GM19397 (cell line): Measurements from ENCODE around the gene DIAPH1.
A peak's percentile ranks its signal among the peaks of the same experiment; 100 is the strongest.
"Not testable (repeated sequence)": the region's sequence is repeated elsewhere in the genome, so short reads cannot be mapped to it uniquely, and the experiment has no call there.

Source experiments
- ATAC-seq: cut with Tn5 transposase; IDR thresholded peaks from one replicate; pipeline ENCODE4 v1.9.1; 2021; ENCODE audit warnings: mild to moderate bottlenecking, moderate library complexity; ENCODE audit not compliant: unreplicated experiment

DIAPH1 gene

DNA sequence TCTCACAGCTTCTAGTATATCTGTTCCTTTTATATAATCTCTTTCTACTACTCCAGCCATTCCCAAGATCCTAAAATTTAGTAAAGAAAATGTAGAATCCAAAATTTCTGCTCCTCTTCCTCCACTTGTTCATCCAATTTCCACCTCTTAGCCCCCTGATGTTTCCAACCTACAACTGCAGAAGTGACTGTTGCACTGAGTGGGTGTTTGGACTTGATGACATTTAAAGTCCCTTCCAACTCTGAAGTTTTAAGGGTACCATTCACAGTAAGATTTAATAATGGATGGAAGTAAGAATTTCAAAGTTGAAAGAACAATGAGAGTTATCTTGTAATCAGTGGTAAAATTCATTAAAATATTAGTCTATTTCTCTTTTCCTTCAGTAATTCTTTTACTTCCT, 5.5 kb downstream of the DIAPH1 start:
- no peak for ATAC-seq

DNA sequence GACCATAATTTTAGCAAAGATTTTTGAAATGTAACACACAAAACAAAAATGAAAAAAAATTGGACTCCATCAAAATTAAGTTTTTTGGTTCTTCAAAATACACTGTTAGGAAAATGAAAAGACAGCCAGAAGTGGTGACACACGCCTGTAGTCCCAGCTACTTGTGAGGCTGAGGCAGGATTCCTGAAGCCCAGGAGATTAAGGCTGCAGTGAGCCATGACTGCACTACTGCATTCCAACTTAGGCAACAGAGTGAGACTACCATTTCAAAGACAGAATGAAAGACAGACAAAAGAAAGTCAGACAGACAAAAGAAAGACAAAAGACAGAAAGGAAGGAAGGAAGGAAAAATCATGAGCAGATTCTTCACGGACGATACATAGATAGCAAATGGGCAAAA, 7.5 kb downstream of the DIAPH1 start:
- no peak for ATAC-seq

DNA sequence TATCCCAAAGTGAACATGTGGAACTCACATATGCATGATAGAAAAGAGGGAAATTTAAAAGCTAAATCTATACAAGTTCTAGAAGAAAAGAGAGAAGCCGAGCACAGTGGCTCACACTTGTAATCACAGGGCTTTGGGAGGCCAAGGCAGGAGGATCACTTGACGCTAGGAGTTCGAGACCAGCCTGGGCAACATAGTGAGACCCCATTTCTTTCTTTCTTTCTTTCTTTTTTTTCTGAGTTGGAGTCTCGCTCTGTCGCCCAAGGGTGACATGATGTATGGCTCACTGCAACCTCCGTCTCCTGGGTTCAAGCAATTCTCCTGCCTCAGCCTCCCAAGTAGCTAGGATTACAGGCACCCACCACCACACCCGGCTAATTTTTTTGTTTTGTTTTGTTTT, 8.9 kb downstream of the DIAPH1 start:
- ATAC-seq: not testable (repeated sequence)

DNA sequence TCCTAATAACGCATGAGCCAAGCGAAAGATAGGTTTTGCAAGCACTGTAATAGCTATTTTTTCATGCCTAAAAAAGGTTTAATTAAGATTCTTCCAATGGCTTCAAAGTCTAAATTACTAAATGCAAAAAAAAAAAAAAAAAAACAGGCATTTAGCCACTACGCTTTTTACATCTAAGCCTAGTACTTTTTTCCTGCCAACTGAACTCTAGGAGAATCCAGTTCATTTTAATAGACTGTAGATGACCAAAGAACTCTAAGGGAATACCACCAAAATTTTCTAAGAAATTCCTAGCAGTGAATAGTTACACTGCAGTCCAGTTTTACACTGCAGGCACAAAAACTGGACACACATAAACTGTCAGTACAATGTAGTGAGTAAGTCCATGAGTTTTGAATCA, 9.8 kb downstream of the DIAPH1 start:
- ATAC-seq: no peak

DNA sequence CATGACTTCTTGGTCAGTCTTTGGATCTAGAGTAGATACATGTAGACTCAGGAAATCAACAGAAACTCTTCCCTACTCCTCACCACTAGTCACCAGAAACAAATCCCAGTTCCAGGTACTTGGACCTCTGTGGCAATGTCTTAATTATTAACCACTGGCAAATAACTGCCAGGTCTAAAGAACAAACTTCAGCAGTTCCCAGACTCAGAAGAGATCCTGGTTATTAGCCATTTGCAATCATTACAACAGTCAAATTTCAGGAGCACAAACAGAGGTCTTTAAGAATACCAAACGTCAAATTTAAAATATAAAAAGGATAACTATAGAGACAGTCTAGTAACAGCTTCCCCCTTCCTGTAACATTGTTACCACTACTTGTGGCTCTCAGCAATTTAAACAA, 10.2 kb downstream of the DIAPH1 start:
- no peak for ATAC-seq

DNA sequence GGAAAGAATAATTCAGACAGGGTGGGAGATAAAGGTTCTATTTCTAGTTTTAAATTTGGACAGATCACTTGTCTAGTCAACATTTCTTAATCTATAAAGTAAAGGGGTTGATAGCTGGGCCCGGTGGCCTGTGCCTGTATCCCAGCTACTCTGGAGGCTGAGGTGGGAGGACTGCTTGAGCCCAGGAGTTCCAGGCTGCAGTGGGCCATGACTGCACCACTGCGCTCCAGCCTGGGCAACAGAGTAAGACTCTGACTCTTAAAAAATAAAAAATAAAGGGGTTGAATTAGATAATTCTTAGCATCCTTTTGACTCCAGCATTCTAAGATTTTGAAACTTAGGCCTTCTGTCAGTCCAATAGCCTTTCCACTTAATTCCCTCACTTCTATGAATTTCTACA, 10.8 kb downstream of the DIAPH1 start:
- ATAC-seq: no peak

DNA sequence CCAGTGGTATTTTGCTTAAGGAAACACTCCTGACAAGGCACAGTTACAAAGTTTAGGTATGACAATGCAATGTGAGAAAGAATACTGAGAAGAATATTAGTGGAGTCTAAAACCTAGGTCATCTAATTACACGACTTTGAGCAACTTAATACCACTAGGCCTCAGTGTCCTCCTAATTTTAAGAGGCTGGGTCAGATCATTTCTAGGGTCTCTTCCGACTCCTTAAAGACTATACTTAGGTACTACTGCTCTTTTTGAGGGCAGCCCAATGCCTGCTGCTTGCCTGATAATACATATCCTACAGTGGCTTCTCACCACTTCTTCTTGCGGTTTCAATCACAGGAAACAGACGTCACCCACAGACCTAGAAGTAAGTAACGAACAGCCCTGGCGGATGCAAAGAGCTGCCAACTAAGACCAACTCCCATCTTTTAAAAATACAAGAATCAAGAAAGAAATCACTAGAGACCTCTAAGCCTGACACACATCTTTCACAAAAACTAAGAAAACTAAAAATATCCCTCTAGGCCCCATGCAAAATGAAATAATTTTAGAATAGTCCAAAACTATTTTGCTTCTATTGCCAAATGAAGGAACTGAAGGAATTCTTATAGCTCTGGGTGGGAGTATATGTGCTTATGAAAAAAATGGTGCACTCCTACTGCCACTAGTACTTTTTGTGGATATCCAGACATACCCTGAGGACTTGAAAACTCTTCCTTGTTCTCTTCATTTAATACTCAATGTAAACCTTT, 13.1 kb downstream of the DIAPH1 start:
- ATAC-seq: peak; percentile 95

DNA sequence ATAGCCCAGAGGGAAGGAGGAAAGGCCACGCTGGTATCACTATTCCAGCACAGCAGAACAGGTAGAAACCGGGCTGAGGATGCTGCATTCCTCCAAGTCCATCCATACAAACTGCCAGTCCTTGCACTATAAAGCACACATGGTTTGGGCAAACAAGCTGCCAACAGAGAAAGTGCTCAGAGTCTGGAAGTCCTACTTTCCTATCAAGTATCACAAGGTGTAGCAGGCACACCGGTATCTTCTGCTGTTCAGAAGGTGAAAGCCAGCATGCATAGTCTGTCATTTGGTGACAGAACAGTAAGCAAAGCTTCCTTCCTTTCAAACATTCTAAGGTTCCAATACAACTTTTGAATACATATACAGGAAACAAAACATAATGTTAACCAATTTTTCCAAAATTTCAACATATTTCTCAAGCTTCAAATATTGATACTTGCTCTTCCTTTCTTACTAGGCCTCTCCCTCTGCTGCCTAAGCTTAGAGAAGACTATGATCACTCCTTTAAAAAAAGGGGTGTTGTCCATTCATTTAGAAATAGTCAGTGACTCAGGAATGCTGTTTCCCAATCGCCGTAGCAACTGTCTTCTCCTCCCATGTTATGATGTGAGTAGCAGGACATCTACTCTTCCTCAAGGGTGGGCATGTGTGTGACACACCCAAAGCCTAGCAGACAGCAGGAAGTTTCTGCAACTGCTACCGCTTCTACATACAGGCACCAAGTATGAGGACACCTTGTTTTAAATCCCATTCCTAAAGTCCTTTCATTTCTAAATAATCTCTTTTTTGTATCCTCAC, 14.7 kb downstream of the DIAPH1 start:
- ATAC-seq: no peak

DNA sequence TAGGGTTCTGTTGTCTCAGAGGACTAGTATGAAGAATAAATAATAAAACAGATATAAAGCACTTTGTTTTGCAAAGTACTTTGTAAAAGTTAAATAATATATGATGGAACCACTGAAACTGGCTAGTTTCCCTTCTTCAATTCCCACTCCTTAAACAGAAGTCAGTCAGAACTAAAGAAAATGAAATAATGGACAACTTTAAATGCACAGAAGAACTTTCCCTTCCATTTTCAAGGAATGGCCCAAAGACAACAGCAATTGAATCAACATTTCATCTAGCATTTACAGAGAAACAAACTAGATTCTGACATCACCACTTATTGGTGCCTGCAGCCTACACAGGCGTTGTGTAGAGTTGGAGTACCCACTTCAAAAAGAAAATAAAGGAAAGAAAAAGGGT, 16.2 kb downstream of the DIAPH1 start:
- ATAC-seq: no peak

DNA sequence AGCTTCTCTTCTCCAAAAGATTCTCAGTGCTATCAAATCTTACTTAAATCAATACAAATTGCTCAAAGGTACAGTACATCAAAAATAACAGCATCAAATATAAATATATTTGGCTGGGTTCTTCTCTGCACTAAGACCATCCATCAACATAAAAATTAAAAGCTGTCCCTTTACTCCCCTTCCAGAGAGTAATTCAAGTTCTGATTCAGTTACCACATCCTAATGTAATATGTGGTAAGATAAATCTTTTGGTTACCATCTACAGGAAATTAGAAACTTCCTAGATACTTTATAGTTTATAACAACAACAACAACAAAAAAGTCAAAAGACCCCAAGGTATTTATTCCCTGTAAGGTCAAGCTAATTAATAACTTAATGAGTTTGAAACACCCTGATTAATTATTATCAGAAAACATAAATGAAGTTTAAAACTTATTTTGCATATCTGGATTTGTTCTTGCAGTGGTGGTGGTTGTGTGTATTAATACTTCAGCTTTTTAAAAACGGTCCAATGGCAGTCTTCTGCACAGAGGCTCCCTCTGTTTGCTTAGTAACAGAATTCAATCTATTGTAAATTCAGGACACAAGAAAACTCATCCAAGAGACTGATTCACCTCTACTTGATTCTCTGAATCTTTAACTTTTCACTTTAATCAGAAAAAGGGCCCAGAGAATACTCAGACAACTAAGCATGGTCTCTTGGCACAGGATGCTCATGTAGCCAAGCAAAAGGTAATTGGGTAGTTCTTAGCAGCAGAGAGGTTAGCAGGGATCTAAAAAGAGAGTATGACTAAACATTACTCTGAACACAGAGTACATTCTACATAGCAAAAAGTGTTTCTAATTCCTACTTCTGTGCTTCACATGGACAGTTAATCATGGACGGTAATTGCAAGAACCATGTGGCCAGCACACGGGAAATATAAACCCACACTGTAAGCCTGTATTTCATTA, 20.1 kb downstream of the DIAPH1 start:
- no peak for ATAC-seq

DNA sequence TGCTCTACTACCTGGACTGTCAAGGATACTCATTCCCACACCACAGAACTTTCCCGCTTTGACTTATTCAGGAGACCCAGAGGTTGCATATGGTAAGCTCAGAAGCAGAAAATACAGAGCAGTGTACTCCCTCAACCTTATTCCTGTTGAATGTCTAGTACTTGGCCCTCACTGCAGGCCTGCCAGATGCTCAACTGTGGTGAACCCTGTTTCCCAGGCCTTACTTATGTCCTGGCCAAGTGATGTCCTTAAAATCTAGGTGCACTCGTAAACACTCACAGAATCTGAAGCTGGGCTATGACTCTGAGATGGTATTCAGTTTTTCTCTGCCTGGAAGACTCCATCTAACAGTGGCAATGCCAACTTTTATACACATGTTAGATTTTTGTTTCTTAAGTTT, 21.0 kb downstream of the DIAPH1 start:
- no peak for ATAC-seq

DNA sequence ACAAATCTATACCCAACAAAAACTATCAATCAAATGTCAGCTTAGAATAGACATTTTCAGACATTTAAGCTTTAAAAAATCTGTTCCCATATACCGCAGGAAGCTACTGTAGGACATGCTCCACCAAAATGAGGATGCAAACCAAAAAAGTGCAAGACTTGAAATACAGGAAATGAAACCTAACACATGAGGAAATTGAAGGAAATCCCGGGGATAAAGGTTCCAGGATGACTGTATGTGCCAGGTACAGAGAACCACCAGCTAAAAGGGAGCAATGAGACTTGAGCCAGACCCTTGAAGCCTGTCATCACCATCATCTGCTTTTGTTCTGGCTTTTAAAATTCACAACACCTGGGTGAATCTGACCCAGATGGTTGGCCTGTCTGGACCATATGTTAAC, 21.4 kb downstream of the DIAPH1 start:
- no peak for ATAC-seq

DNA sequence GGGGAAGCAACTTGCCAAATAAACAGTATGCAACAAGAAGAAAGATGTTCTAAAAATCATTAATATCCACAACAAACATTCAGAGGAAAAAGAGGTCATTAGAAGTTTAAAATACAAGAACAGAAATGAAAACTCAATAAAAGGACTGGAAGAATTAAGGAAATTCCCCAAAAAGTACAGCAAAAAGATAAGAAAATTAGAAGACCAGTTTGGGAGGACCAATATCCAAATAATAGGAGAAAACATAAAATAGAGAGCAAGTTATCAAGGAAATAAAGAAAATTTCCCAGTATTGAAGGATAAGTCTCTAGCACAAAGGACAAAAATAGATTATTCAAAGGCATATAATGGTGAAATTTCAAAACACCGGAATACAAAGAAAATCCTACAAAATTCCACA, 21.9 kb downstream of the DIAPH1 start:
- no peak for ATAC-seq

DNA sequence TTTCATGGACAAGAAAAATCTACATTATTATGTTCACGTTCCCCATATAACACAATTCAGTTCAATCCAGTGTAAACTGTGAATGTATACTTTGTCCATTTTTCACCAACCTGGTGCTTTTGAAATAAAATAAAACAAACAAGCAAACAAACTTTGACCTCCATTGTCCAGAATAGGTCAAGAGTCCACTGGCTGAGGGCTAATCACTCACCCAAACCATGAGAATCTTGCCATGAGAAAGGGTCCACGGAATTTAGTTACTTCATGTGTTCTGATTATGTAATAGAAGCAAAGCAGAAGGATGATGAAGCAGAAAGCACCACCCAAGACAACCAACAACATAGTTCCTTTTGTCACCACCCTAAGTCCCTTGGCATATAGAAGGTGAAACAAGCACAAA, 28.7 kb downstream of the DIAPH1 start:
- no peak for ATAC-seq

DNA sequence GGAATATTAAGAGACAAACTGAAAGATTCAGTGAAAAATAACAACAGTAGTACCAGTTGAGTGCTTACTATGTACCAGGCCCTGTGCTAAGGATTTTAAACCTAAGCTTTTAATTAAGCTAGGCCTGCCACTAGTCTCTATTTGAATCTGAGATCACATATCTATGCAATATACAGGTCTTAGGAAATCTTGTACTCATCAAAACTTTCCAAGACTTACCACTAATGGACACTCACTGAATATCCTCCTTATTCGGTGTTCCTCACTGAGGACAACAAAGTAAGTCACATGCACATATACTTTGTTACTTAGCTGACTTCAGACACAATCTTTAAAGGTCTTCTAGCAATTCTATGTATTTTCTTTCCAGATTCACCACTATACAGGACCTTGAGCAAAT, 32.6 kb downstream of the DIAPH1 start:
- ATAC-seq: no peak

DNA sequence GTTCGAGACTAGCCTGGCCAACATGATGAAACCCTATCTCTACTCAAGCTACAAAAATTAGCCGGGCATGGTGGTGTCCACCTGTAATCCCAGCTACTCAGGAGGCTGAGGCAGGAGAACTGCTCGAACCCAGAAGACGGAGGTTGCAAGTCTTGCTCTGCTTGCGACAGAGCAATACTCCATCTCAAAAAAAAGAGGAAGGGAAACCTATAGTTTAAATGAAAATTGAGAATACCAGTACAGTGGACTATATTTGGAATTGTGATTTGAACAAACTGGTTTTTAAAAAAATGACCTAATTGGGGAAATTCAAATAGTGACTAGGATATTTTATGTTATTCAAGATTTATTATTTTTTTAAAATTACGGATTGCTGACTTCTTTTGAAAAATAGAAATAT, 33.2 kb downstream of the DIAPH1 start:
- no peak for ATAC-seq

DNA sequence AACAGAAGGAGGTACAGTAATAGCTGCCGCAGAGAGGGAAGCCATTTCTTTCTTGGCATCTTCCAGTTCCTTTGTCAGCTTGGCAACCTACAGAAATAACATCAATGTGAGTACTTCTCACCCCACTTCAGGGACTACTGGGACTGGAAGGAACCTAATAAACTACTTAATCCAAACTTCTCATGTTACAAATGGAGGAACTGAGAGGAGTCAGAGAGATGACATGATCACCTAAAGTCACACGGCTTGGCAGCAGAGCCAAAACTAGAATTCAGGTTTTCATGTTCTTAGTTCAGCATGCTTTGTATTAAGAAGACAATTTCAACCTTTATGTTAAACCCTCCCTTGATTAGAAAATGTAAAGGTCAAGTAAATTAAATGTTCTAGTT, 44.7 kb downstream of the DIAPH1 start:
- no peak for ATAC-seq

DNA sequence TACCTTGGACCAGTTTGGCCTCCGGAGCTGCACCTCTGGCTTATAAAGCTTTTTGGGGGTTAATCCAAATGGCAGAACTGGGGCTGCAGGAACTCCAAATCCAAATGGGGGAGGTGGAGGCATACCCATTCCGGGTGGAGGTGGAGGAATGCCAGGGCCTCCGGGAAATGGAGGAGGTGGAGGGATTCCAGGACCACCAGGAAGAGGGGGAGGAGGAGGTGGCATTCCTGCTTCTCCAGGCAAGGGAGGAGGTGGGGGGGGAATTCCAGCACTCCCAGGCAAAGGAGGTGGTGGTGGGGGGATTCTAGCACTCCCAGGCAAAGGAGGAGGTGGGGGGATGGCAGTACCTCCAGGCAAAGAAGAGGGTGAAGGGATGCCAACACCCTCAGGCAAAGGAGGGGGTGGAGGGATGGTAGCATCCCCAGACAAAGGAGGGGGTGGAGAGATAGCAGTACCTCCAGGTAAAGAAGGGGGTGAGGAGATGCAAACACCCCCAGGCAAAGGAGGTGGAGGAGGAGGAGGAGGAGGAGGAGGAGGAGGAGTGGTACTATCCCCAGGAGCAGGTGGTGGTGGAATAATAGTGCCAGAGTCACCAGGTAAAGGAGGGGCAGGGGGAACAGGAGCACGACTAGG, 45.2 kb downstream of the DIAPH1 start:
- ATAC-seq: no peak

DNA sequence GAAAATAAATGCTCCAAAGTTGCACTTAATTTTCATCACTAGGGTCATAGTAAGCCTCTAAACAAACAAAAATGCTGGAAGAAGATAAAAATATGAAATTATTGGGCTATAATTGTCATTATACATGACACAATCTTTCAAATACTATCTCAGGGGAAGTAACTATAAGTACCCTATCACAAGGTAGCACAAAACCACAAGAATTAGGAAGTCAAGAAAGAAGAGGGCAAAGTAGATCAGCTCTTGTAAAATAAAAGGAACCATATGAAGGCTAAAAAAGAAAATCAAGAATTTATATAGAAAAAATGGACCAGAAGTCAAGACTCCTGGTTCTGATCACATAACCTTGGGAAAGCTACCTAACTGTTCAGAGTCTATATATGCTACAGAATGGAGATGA, 48.1 kb downstream of the DIAPH1 start:
- ATAC-seq: no peak

DNA sequence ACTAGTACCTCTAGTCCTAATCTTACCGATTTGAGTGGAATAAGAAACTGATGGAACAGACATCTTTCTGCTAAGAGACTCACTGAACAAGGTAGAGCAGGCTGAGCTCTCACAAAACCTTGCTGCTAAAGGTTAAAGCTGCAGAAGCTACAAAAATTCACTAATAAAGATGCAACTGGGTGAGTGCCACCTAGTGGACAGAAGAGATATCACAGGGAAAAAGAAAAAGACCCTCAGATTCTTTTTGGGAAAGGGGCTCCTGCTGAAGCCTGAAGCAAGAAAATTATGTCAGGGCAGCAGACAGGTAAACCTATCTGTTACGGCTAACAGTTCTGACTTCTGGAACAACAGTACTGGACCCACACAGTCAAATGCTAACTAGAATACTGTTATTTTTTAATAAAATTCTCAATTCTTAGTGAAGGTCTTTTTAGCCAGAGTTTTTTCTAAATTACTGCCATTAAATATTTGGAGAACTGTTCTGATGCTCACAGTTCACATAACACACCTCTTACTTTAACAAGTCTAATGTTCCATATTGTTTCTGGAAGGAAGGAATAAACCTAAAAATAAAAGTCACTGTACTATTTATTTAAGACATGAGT, 51.2 kb downstream of the DIAPH1 start:
- ATAC-seq: no peak
